ENCODE results near the gene UNC5B. TPM values are rescaled to one million over a fixed set of nuclear protein-coding genes. Genes with fewer than 3 reads are reported as not detected.

The UNC5B gene
- total and polyA plus RNA-seq, 4 experiments from 2014 or later: not detected

- Mint-ChIP-seq H3K4me1 (peaks cover 0 to 7% (median 5%) of the 10 kb centered on the region in 4 donors), H3K9me3 (no peaks in the 10 kb centered on the region), H3K27me3 (peaks cover 42 to 54% of the 10 kb centered on the region in 2 donors), H3K4me3 (no peak overlapping the region), H3K36me3 (no peaks in the 10 kb centered on the region), H3K27ac (no peak overlapping the region)
- H3K9me3 ChIP-seq (ENCODE audit: control insufficient read depth in 1 of 2, low read length in 2 of 2): no peaks in the 10 kb centered on the region
- H3K27me3 ChIP-seq (ENCODE audit: insufficient read depth, low read length): peaks cover 21% of the 10 kb centered on the region
- no peak for DNase-seq
- no peaks in the 10 kb centered on the region for H3K36me3 ChIP-seq (ENCODE audit: insufficient read depth, low read length)
- ChIA-PET POLR2A (ENCODE audit: partially characterized antibody) (no interaction called here), CTCF (ENCODE audit: partially characterized antibody) (no interaction called here)
- no peak overlapping the region for H3K4me3 ChIP-seq (ENCODE audit: low read length in 2 of 2)
- H3K27ac ChIP-seq (ENCODE audit: low read depth, low read length): no peak overlapping the region
- intact Hi-C loops (cut with micrococcal nuclease): loop anchor here (10.0 kb wide), 1 partner anchor 393 kb away; the partner anchor contains the start of gene SGPL1
- H3K4me1 ChIP-seq (ENCODE audit: insufficient read depth, low read length): no peaks in the 10 kb centered on the region
Observed at GRCh38 chr10:71207578-71207977, 4.8 kb upstream of the UNC5B start.

- Histone ChIP-seq H3K27ac (ENCODE audit: low read depth, low read length) (no peak overlapping the region), H3K36me3 (ENCODE audit: insufficient read depth, low read length) (no peaks in the 10 kb centered on the region), H3K9me3 (ENCODE audit: control insufficient read depth in 1 of 2, low read length in 2 of 2) (no peaks in the 10 kb centered on the region), H3K4me1 (ENCODE audit: insufficient read depth, low read length) (no peaks in the 10 kb centered on the region), H3K27me3 (ENCODE audit: insufficient read depth, low read length) (peaks cover 19% of the 10 kb centered on the region), H3K4me3 (ENCODE audit: low read length in 2 of 2) (no peak overlapping the region)
- H3K4me1 Mint-ChIP-seq: peaks cover 3 to 17% (median 9%) of the 10 kb centered on the region in 4 donors
- intact Hi-C loops (cut with micrococcal nuclease): loop anchor here (10.0 kb wide), 1 partner anchor 395 kb away; the partner anchor contains the start of gene SGPL1
- peaks cover 46 to 59% of the 10 kb centered on the region in 2 donors for H3K27me3 Mint-ChIP-seq
- CTCF ChIA-PET (ENCODE audit: partially characterized antibody): interaction anchor here (1.1 to 1.2 kb wide), 2 partner anchors 11 to 15 kb away, joined by 3 read pairs; no protein-coding TSS in a partner anchor
- no peaks in the 10 kb centered on the region for H3K9me3 Mint-ChIP-seq
- DNase-seq: no peak
- H3K27ac Mint-ChIP-seq: no peak overlapping the region
- POLR2A ChIA-PET (ENCODE audit: partially characterized antibody): no interaction called here
- no peaks in the 10 kb centered on the region for H3K36me3 Mint-ChIP-seq
- H3K4me3 Mint-ChIP-seq: no peak overlapping the region
Observed at GRCh38 chr10:71209352-71209715, 3.0 kb upstream of the UNC5B start.

DNA sequence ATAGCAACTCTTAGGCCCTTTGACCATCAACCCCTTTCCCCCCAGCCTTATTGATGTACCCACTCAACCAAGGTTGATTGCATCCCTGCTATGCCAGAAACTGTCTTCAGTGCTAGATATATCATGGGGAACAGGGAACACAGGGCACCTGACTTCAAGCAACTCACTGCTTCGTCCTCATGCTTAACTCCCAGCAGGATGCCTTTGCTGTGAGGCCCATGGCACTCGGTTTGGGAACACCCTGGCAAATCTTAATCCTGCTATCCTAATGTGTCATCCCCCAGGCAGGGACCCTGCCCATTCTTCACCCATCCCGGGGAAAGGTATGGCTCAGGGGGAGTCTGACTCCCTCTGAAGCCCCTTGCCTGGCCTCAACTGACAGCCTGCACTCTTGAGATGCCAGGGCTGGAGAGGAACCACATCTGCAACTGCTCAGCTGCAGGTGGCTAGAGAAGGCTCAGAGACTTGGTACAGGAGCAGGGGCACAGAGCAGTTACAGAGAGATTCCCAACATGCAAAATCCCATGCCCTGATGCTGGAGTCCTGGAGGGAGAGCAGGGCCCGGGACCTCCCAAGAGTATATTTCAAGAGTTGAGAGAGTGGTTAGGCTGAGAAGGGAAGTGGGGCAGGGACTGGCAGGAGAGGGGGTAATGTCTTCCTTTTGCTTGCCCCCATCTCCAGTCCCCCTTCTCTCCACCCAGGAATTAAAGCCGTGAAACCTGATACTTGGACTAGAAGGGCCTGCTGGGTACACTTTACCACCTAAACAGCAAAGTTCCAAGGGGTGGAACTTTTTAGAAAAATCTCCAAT, 2.4 kb upstream of the UNC5B start:
- intact Hi-C loops (cut with micrococcal nuclease): loop anchor here (10.0 kb wide), 1 partner anchor 395 kb away; the partner anchor contains the start of gene SGPL1
- H3K4me1 ChIP-seq (ENCODE audit: insufficient read depth, low read length): no peaks in the 10 kb centered on the region
- H3K27me3 ChIP-seq (ENCODE audit: insufficient read depth, low read length): peaks cover 21% of the 10 kb centered on the region
- peaks cover 48 to 65% of the 10 kb centered on the region in 2 donors for H3K27me3 Mint-ChIP-seq
- H3K4me3 Mint-ChIP-seq: peak overlapping the region in 1 of 8 donors; percentile 30
- ChIA-PET POLR2A (ENCODE audit: partially characterized antibody) (no interaction called here), CTCF (ENCODE audit: partially characterized antibody) (interaction anchor here (1.2 kb wide), 1 partner anchor 11 kb away, joined by 3 read pairs; no protein-coding TSS in a partner anchor)
- peaks cover 3 to 19% (median 11%) of the 10 kb centered on the region in 4 donors for H3K4me1 Mint-ChIP-seq
- no peak for DNase-seq
- H3K27ac Mint-ChIP-seq: no peak overlapping the region
- H3K36me3 ChIP-seq (ENCODE audit: insufficient read depth, low read length): no peaks in the 10 kb centered on the region
- no peaks in the 10 kb centered on the region for H3K9me3 ChIP-seq (ENCODE audit: control insufficient read depth in 1 of 2, low read length in 2 of 2)
- no peak overlapping the region for H3K27ac ChIP-seq (ENCODE audit: low read depth, low read length)
- H3K9me3 Mint-ChIP-seq: no peaks in the 10 kb centered on the region
- H3K4me3 ChIP-seq (ENCODE audit: low read length in 2 of 2): no peak overlapping the region
- H3K36me3 Mint-ChIP-seq: no peaks in the 10 kb centered on the region

GRCh38 chr10:71210542-71210871, 1.9 kb upstream of the UNC5B start:
- H3K4me3 Mint-ChIP-seq: peak overlapping the region in 2 of 8 donors; percentile 30 to 42
- Histone ChIP-seq H3K4me3 (ENCODE audit: low read length in 2 of 2) (no peak overlapping the region), H3K27me3 (ENCODE audit: insufficient read depth, low read length) (peaks cover 21% of the 10 kb centered on the region), H3K27ac (ENCODE audit: low read depth, low read length) (no peak overlapping the region), H3K36me3 (ENCODE audit: insufficient read depth, low read length) (no peaks in the 10 kb centered on the region), H3K4me1 (ENCODE audit: insufficient read depth, low read length) (no peaks in the 10 kb centered on the region), H3K9me3 (ENCODE audit: control insufficient read depth in 1 of 2, low read length in 2 of 2) (no peaks in the 10 kb centered on the region)
- peaks cover 3 to 19% (median 11%) of the 10 kb centered on the region in 4 donors for H3K4me1 Mint-ChIP-seq
- ChIA-PET CTCF (ENCODE audit: partially characterized antibody) (no interaction called here), POLR2A (ENCODE audit: partially characterized antibody) (no interaction called here)
- H3K27ac Mint-ChIP-seq: no peak overlapping the region
- peaks cover 51 to 63% of the 10 kb centered on the region in 2 donors for H3K27me3 Mint-ChIP-seq
- no peaks in the 10 kb centered on the region for H3K9me3 Mint-ChIP-seq
- intact Hi-C loops (cut with micrococcal nuclease): no loop called here
- no peak for DNase-seq
- no peaks in the 10 kb centered on the region for H3K36me3 Mint-ChIP-seq

GRCh38 chr10:71211053-71211452, 1.3 kb upstream of the UNC5B start:
- ChIA-PET CTCF (ENCODE audit: partially characterized antibody) (no interaction called here), POLR2A (ENCODE audit: partially characterized antibody) (no interaction called here)
- H3K9me3 ChIP-seq (ENCODE audit: control insufficient read depth in 1 of 2, low read length in 2 of 2): no peaks in the 10 kb centered on the region
- DNase-seq: no peak
- no peaks in the 10 kb centered on the region for H3K9me3 Mint-ChIP-seq
- intact Hi-C loops (cut with micrococcal nuclease): no loop called here
- peaks cover 3 to 19% (median 11%) of the 10 kb centered on the region in 4 donors for H3K4me1 Mint-ChIP-seq
- peaks cover 56 to 64% of the 10 kb centered on the region in 2 donors for H3K27me3 Mint-ChIP-seq
- H3K36me3 ChIP-seq (ENCODE audit: insufficient read depth, low read length): no peaks in the 10 kb centered on the region
- no peaks in the 10 kb centered on the region for H3K4me1 ChIP-seq (ENCODE audit: insufficient read depth, low read length)
- no peak overlapping the region for H3K27ac Mint-ChIP-seq
- no peaks in the 10 kb centered on the region for H3K36me3 Mint-ChIP-seq
- H3K4me3 ChIP-seq (ENCODE audit: low read length in 2 of 2): no peak overlapping the region
- no peak overlapping the region for H3K4me3 Mint-ChIP-seq
- H3K27ac ChIP-seq (ENCODE audit: low read depth, low read length): no peak overlapping the region
- H3K27me3 ChIP-seq (ENCODE audit: insufficient read depth, low read length): peaks cover 21% of the 10 kb centered on the region

GRCh38 chr10:71211775-71212317, 524 bp upstream of the UNC5B start:
- Histone ChIP-seq H3K36me3 (ENCODE audit: insufficient read depth, low read length) (no peaks in the 10 kb centered on the region), H3K27me3 (ENCODE audit: insufficient read depth, low read length) (peaks cover 21% of the 10 kb centered on the region), H3K4me1 (ENCODE audit: insufficient read depth, low read length) (peaks cover 2% of the 10 kb centered on the region), H3K4me3 (ENCODE audit: low read length in 2 of 2) (no peak overlapping the region), H3K27ac (ENCODE audit: low read depth, low read length) (no peak overlapping the region), H3K9me3 (ENCODE audit: control insufficient read depth in 1 of 2, low read length in 2 of 2) (no peaks in the 10 kb centered on the region)
- H3K4me3 Mint-ChIP-seq: peak overlapping the region; percentile 22 to 79 (median 60)
- no peak for DNase-seq
- H3K36me3 Mint-ChIP-seq: no peaks in the 10 kb centered on the region
- no peaks in the 10 kb centered on the region for H3K9me3 Mint-ChIP-seq
- H3K27ac Mint-ChIP-seq: no peak overlapping the region
- peaks cover 52 to 61% of the 10 kb centered on the region in 2 donors for H3K27me3 Mint-ChIP-seq
- POLR2A ChIA-PET (ENCODE audit: partially characterized antibody): no interaction called here
- H3K4me1 Mint-ChIP-seq: peaks cover 3 to 19% (median 12%) of the 10 kb centered on the region in 4 donors
- intact Hi-C loops (cut with micrococcal nuclease): no loop called here
- CTCF ChIA-PET (ENCODE audit: partially characterized antibody): no interaction called here

DNA sequence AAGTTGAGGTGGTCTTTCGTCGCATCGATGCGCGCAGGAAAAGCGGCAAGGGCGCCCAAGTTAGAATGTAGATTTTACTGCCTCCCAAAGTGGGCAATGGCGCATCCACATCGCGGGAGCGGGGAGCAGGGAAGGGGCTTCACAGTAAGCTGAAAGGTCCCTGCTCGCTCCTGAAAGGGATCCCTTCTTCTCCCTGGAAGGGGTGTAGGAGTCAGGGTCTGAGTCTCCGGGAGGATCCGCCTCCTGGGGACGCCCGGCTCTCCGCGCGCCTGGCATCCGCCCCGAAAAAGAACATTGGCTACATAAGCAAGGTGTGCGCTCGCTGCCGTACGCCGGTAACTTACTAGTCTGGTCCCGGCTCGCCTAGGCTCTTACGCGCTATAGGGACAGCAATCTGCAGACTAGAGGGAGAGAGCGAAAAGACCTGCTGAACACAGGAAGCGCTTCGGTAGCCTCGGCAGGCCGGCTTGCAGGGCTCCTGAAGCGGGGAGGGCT, 804 bp downstream of the UNC5B start:
- DNase-seq: peak in 2 of 5 donors; percentile 7
- Histone ChIP-seq H3K27ac (ENCODE audit: low read depth, low read length) (no peak overlapping the region), H3K4me3 (ENCODE audit: low read length in 2 of 2) (peak overlapping the region in 1 of 2 donors; percentile 14), H3K27me3 (ENCODE audit: insufficient read depth, low read length) (peaks cover 21% of the 10 kb centered on the region), H3K36me3 (ENCODE audit: insufficient read depth, low read length) (no peaks in the 10 kb centered on the region), H3K9me3 (ENCODE audit: control insufficient read depth in 1 of 2, low read length in 2 of 2) (no peaks in the 10 kb centered on the region), H3K4me1 (ENCODE audit: insufficient read depth, low read length) (peaks cover 7% of the 10 kb centered on the region)
- Mint-ChIP-seq H3K4me3 (peak overlapping the region; percentile 39 to 79 (median 72)), H3K4me1 (peaks cover 5 to 23% (median 12%) of the 10 kb centered on the region in 4 donors), H3K36me3 (no peaks in the 10 kb centered on the region), H3K27me3 (peaks cover 45 to 50% of the 10 kb centered on the region in 2 donors), H3K27ac (no peak overlapping the region), H3K9me3 (no peaks in the 10 kb centered on the region)
- CTCF ChIA-PET (ENCODE audit: partially characterized antibody): no interaction called here
- POLR2A ChIA-PET (ENCODE audit: partially characterized antibody): interaction anchor here (0.5 kb wide), 1 partner anchor 1100 kb away, joined by 4 read pairs; no protein-coding TSS in a partner anchor
- intact Hi-C loops (cut with micrococcal nuclease): no loop called here
